GM23338 (cell line): ENCODE measurements around the gene ADGRB3. TPM values are rescaled to one million over a fixed set of nuclear protein-coding genes. Genes with fewer than 3 reads are reported as not detected.

Experiments
- ATAC-seq: fragments of 200-7000 bp; cut with Tn5 transposase; 3 replicates; pipeline ENCODE4 v1.9.1; 2020
- DNase-seq: peaks from one replicate; pipeline ENCODE4 v3.0.0-alpha.2; 2015; ENCODE audit warnings: low spot score
- H2AFZ ChIP-seq: fragments of 200-600 bp; sonication (generic); 2 replicates; pipeline ENCODE4 v1.8.0; 2016; ENCODE audit warnings: antibody characterized with exemption, mild to moderate bottlenecking, moderate library complexity
- H3F3A ChIP-seq: fragments of 200-600 bp; sonication (generic); replicated peaks from 2 replicates; pipeline ENCODE4 v1.8.0; 2017; ENCODE audit warnings: antibody characterized with exemption, mixed run types, low read depth
- H3K27ac ChIP-seq: fragments of 200-600 bp; sonication (generic); 2 replicates; pipeline ENCODE4 v1.6.1; 2016; ENCODE audit warnings: low read depth
- H3K27me3 ChIP-seq: fragments of 200-600 bp; sonication (generic); 2 replicates; pipeline ENCODE4 v1.8.0; 2016; ENCODE audit warnings: mild to moderate bottlenecking, mixed run types, moderate library complexity; ENCODE audit not compliant: insufficient read depth
- H3K36me3 ChIP-seq: fragments of 200-600 bp; sonication (generic); 2 replicates; pipeline ENCODE4 v1.8.0; 2016; ENCODE audit warnings: mild to moderate bottlenecking; ENCODE audit not compliant: insufficient read depth
- H3K4me1 ChIP-seq: fragments of 200-600 bp; sonication (generic); 2 replicates; pipeline ENCODE4 v1.8.0; 2016; ENCODE audit warnings: mild to moderate bottlenecking, moderate library complexity; ENCODE audit not compliant: insufficient read depth
- H3K4me2 ChIP-seq: fragments of 200-600 bp; sonication (generic); 2 replicates; pipeline ENCODE4 v1.7.1; 2017; ENCODE audit warnings: mixed run types
- H3K4me3 ChIP-seq: fragments of 200-600 bp; sonication (generic); 2 replicates; pipeline ENCODE4 v1.6.1; 2016; ENCODE audit warnings: mixed run types
- H3K79me2 ChIP-seq: fragments of 200-600 bp; sonication (generic); replicated peaks from 2 replicates; pipeline ENCODE4 v1.8.0; 2017; ENCODE audit warnings: mild to moderate bottlenecking; ENCODE audit not compliant: insufficient read depth
- H3K9me2 ChIP-seq: fragments of 200-600 bp; sonication (generic); 2 replicates; pipeline ENCODE4 v1.8.0; 2017; ENCODE audit not compliant: insufficient read depth
- H4K20me1 ChIP-seq: fragments of 200-600 bp; sonication (generic); replicated peaks from 2 replicates; pipeline ENCODE4 v1.8.0; 2017; ENCODE audit warnings: mild to moderate bottlenecking; ENCODE audit not compliant: insufficient read depth
- H3K27ac Mint-ChIP-seq: 2 replicates; pipeline ENCODE4 v1.8.0; 2020; ENCODE audit warnings: inconsistent platforms, mild to moderate bottlenecking, moderate library complexity, mixed read lengths
- H3K27me3 Mint-ChIP-seq: 3 replicates; pipeline ENCODE4 v1.8.0; 2022; ENCODE audit warnings: low read depth, mild to moderate bottlenecking, moderate library complexity, mixed read lengths, inconsistent platforms; ENCODE audit not compliant: insufficient read depth, poor library complexity
- H3K36me3 Mint-ChIP-seq: 3 replicates; pipeline ENCODE4 v1.8.0; 2021; ENCODE audit warnings: low read depth, mild to moderate bottlenecking, inconsistent platforms, moderate library complexity, mixed read lengths
- H3K4me1 Mint-ChIP-seq: 3 replicates; pipeline ENCODE4 v1.8.0; 2020; ENCODE audit warnings: mild to moderate bottlenecking, inconsistent platforms, mixed read lengths
- H3K4me3 Mint-ChIP-seq: 3 replicates; pipeline ENCODE4 v1.8.0; 2021; ENCODE audit warnings: moderate library complexity, mild to moderate bottlenecking, inconsistent platforms, mixed read lengths
- H3K9me3 Mint-ChIP-seq: 3 replicates; pipeline ENCODE4 v1.8.0; 2020; ENCODE audit warnings: moderate library complexity, mild to moderate bottlenecking, inconsistent platforms, mixed read lengths
- CREB1 ChIP-seq: fragments of 250-450 bp; sonication (Bioruptor Pico); IDR thresholded peaks from 2 replicates; pipeline ENCODE4 v1.5.0; 2020; ENCODE audit warnings: low read depth, mild to moderate bottlenecking, moderate library complexity
- EZH2 ChIP-seq: fragments of 200-600 bp; sonication (generic); IDR thresholded peaks from one replicate; pipeline ENCODE4 v1.8.0; 2017; ENCODE audit warnings: antibody characterized with exemption, mild to moderate bottlenecking, low read depth; ENCODE audit not compliant: unreplicated experiment
- EZH2phosphoT487 ChIP-seq: fragments of 200-600 bp; sonication (generic); IDR thresholded peaks from one replicate; pipeline ENCODE4 v1.8.1; 2018; ENCODE audit warnings: antibody characterized with exemption; ENCODE audit not compliant: unreplicated experiment
- JUNB ChIP-seq: IDR thresholded peaks from one replicate; pipeline ENCODE4 v1.6.1; 2016; ENCODE audit warnings: antibody characterized with exemption; ENCODE audit not compliant: unreplicated experiment
- NANOG ChIP-seq: IDR thresholded peaks from 2 replicates; pipeline ENCODE4 v1.6.1; 2016; ENCODE audit warnings: antibody characterized with exemption, borderline replicate concordance
- POLR2AphosphoS5 ChIP-seq: IDR thresholded peaks from 2 replicates; pipeline ENCODE4 v1.6.1; 2016; ENCODE audit warnings: antibody characterized with exemption, low read depth
- STAT1 ChIP-seq: IDR thresholded peaks from one replicate; pipeline ENCODE4 v1.6.1; 2016; ENCODE audit warnings: antibody characterized with exemption; ENCODE audit not compliant: unreplicated experiment
- ZNF114 ChIP-seq: fragments of 250-450 bp; sonication (Bioruptor Pico); IDR thresholded peaks from 2 replicates; pipeline ENCODE4 v1.5.0; 2020; ENCODE audit warnings: mild to moderate bottlenecking, moderate library complexity
- polyA plus RNA-seq: library from polyadenylated mRNA; unstranded; fragments of >200 nt; fragmentation: Nextera tagmentation; extraction: Ambion mirVana; gene quantifications from 2 replicates; pipeline ENCODE4 v1.2.1, GENCODE V29; 2016
- total RNA-seq: library from RNA; depleted of rRNA; stranded (reverse); fragments of >200 nt; shearing (Covaris generic); gene quantifications from 2 replicates; pipeline ENCODE4 v1.2.3, GENCODE V29; 2014
- TF ChIP-seq, protein P1 (sequence below): fragments of 250-450 bp; sonication (Bioruptor Pico); IDR thresholded peaks from 2 replicates; pipeline ENCODE4 v1.5.0; 2020; ENCODE audit warnings: mild to moderate bottlenecking, moderate library complexity
- TF ChIP-seq, protein P2 (sequence below): IDR thresholded peaks from one replicate; pipeline ENCODE4 v1.6.1; 2018; ENCODE audit warnings: antibody characterized with exemption; ENCODE audit not compliant: unreplicated experiment

Gene ADGRB3
- total and polyA plus RNA-seq, 2 experiments from 2014 or later: 0.92 to 4.0 TPM

DNA sequence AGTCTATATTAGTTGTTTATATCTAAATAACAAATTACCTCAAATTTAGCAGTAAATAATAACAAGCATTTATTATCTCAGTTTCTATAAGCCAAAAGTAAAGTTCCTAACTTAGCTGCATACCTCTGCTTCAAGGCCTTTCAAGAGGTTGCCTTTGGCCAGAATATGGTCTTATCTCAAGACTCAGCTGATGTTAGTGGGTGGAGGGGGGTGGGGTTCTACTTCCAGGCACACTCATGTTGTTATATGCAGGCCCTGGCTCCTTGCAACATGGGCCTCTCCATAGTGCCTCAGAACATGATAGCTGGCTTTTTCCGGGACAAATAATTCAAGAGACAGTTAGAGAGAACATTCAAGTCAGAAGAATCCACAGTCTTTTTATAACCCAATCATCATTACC is 266.0 kb downstream of the ADGRB3 start (continued):
- TF ChIP-seq EZH2phosphoT487: no peak
- TF ChIP-seq, protein P1, sequence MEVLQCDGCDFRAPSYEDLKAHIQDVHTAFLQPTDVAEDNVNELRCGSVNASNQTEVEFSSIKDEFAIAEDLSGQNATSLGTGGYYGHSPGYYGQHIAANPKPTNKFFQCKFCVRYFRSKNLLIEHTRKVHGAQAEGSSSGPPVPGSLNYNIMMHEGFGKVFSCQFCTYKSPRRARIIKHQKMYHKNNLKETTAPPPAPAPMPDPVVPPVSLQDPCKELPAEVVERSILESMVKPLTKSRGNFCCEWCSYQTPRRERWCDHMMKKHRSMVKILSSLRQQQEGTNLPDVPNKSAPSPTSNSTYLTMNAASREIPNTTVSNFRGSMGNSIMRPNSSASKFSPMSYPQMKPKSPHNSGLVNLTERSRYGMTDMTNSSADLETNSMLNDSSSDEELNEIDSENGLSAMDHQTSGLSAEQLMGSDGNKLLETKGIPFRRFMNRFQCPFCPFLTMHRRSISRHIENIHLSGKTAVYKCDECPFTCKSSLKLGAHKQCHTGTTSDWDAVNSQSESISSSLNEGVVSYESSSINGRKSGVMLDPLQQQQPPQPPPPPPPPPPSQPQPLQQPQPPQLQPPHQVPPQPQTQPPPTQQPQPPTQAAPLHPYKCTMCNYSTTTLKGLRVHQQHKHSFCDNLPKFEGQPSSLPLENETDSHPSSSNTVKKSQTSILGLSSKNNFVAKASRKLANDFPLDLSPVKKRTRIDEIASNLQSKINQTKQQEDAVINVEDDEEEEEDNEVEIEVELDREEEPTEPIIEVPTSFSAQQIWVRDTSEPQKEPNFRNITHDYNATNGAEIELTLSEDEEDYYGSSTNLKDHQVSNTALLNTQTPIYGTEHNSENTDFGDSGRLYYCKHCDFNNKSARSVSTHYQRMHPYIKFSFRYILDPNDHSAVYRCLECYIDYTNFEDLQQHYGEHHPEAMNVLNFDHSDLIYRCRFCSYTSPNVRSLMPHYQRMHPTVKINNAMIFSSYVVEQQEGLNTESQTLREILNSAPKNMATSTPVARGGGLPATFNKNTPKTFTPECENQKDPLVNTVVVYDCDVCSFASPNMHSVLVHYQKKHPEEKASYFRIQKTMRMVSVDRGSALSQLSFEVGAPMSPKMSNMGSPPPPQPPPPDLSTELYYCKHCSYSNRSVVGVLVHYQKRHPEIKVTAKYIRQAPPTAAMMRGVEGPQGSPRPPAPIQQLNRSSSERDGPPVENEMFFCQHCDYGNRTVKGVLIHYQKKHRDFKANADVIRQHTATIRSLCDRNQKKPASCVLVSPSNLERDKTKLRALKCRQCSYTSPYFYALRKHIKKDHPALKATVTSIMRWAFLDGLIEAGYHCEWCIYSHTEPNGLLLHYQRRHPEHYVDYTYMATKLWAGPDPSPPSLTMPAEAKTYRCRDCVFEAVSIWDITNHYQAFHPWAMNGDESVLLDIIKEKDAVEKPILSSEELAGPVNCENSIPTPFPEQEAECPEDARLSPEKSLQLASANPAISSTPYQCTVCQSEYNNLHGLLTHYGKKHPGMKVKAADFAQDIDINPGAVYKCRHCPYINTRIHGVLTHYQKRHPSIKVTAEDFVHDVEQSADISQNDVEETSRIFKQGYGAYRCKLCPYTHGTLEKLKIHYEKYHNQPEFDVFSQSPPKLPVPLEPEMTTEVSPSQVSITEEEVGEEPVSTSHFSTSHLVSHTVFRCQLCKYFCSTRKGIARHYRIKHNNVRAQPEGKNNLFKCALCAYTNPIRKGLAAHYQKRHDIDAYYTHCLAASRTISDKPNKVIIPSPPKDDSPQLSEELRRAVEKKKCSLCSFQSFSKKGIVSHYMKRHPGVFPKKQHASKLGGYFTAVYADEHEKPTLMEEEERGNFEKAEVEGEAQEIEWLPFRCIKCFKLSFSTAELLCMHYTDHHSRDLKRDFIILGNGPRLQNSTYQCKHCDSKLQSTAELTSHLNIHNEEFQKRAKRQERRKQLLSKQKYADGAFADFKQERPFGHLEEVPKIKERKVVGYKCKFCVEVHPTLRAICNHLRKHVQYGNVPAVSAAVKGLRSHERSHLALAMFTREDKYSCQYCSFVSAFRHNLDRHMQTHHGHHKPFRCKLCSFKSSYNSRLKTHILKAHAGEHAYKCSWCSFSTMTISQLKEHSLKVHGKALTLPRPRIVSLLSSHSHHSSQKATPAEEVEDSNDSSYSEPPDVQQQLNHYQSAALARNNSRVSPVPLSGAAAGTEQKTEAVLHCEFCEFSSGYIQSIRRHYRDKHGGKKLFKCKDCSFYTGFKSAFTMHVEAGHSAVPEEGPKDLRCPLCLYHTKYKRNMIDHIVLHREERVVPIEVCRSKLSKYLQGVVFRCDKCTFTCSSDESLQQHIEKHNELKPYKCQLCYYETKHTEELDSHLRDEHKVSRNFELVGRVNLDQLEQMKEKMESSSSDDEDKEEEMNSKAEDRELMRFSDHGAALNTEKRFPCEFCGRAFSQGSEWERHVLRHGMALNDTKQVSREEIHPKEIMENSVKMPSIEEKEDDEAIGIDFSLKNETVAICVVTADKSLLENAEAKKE (CRISPR knock-in tag): no peak

DNA sequence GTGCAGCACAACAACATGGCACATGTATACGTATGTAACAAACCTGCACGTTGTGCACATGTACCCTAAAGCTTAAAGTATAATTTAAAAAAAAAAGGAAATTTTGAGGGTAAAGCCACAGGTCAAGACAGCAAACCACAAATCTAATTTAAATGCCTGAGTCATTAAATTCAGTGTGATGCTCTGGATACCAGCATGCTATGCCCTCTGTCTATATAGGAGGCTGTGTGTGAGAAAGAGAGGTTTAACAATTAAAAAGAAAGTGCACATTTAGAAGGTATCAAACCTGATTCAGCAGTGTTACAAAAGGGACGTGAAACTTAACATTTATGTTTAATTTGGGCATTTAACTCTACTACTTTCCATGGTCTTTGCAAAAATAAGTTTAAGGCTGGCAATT is 276.3 kb downstream of the ADGRB3 start:
- H3K4me1 ChIP-seq: no peaks in the 10 kb centered on the region
- no peaks in the 10 kb centered on the region for H4K20me1 ChIP-seq
- H3F3A ChIP-seq: no peaks in the 10 kb centered on the region
- no peak for ATAC-seq
- no peaks in the 10 kb centered on the region for H3K27me3 Mint-ChIP-seq
- H3K4me1 Mint-ChIP-seq: no peaks in the 10 kb centered on the region
- 0 out of 2 replicates have a peak, but pooled peaks cover 6% of the 10 kb centered on the region for H3K9me2 ChIP-seq
- no peak overlapping the region for H3K4me3 ChIP-seq
- H2AFZ ChIP-seq: no peak overlapping the region
- no peak overlapping the region for H3K4me2 ChIP-seq
- no peaks in the 10 kb centered on the region for H3K27me3 ChIP-seq
- H3K79me2 ChIP-seq: no peaks in the 10 kb centered on the region
- no peaks in the 10 kb centered on the region for H3K36me3 ChIP-seq
- H3K27ac ChIP-seq: no peak overlapping the region
- peaks cover 15% of the 10 kb centered on the region; the same call in 2 of the 3 replicates for H3K36me3 Mint-ChIP-seq
- DNase-seq: no peak
- peaks cover 24% of the 10 kb centered on the region for H3K9me3 Mint-ChIP-seq
- no peak overlapping the region for H3K4me3 Mint-ChIP-seq
- no peak overlapping the region for H3K27ac Mint-ChIP-seq
- TF ChIP-seq POLR2AphosphoS5 (no peak), EZH2phosphoT487 (no peak), CREB1 (CRISPR knock-in tag) (no peak), NANOG (no peak), ZNF114 (no peak), JUNB (no peak), STAT1 (no peak), EZH2 (no peak)
- TF ChIP-seq, protein P2, sequence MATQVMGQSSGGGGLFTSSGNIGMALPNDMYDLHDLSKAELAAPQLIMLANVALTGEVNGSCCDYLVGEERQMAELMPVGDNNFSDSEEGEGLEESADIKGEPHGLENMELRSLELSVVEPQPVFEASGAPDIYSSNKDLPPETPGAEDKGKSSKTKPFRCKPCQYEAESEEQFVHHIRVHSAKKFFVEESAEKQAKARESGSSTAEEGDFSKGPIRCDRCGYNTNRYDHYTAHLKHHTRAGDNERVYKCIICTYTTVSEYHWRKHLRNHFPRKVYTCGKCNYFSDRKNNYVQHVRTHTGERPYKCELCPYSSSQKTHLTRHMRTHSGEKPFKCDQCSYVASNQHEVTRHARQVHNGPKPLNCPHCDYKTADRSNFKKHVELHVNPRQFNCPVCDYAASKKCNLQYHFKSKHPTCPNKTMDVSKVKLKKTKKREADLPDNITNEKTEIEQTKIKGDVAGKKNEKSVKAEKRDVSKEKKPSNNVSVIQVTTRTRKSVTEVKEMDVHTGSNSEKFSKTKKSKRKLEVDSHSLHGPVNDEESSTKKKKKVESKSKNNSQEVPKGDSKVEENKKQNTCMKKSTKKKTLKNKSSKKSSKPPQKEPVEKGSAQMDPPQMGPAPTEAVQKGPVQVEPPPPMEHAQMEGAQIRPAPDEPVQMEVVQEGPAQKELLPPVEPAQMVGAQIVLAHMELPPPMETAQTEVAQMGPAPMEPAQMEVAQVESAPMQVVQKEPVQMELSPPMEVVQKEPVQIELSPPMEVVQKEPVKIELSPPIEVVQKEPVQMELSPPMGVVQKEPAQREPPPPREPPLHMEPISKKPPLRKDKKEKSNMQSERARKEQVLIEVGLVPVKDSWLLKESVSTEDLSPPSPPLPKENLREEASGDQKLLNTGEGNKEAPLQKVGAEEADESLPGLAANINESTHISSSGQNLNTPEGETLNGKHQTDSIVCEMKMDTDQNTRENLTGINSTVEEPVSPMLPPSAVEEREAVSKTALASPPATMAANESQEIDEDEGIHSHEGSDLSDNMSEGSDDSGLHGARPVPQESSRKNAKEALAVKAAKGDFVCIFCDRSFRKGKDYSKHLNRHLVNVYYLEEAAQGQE: no peak
